ENCODE data around the gene FTH1. TPM values are rescaled to one million over a fixed set of nuclear protein-coding genes. Genes with fewer than 3 reads are reported as not detected.

FTH1 gene
- total and polyA plus RNA-seq, 2 of the 8 experiments (the other 6 are each of a cell fraction or from before 2014, with no cell fraction given), result 1,153 to 1,461 TPM

DNA sequence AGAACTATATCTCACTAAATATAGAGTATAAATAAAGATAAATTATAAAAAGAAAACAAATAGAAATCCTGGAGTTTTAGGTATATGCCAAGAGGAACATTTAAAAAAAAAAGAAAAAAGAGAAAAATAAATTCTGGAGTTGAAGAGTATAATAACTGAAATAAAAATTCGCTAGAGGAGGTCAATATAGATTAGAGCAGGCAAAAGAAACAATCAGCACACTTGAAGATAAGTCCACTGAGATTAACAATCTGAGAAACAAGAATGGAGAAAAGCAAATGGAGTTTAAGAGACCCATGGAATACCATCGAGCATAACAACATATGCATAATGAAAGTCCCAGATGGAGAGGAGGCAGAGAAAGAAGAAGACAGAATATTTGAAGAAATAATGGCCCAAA, 31.6 kb downstream of the FTH1 start:
- no peaks in the 10 kb centered on the region for H3K27me3 ChIP-seq (replicated peaks in 1 of 4; ENCODE audit: control insufficient read depth in 3 of 4, extremely low read depth in 1 of 4, insufficient read depth in 3 of 4, low read length in 3 of 4)
- H2AK5ac ChIP-seq (ENCODE audit: low read depth, low read length), result no peak overlapping the region
- no peaks in the 10 kb centered on the region for H4K20me1 ChIP-seq (replicated peaks in 1 of 2; ENCODE audit: control insufficient read depth in 1 of 2, insufficient read depth in 2 of 2, low read length in 2 of 2)
- H2AFZ ChIP-seq (ENCODE audit: low read length), result no peak overlapping the region
- H3K18ac ChIP-seq (ENCODE audit: extremely low read depth, low read length), result no peak overlapping the region
- H3K23ac ChIP-seq (ENCODE audit: insufficient read length), result no peak overlapping the region
- no peak overlapping the region for H3K27ac ChIP-seq (ENCODE audit: low read depth, low read length)
- FAIRE-seq, result no peak
- no peak overlapping the region for H3K14ac ChIP-seq (ENCODE audit: insufficient read length)
- H2BK20ac ChIP-seq (ENCODE audit: low read length), result no peak overlapping the region
- H3K4me2 ChIP-seq (ENCODE audit: insufficient read depth in 1 of 2, low read depth in 2 of 2, low read length in 2 of 2), result no peak overlapping the region
- H3K79me1 ChIP-seq (ENCODE audit: low read depth, low read length), result no peaks in the 10 kb centered on the region
- no peak overlapping the region for H4K8ac ChIP-seq (ENCODE audit: extremely low read depth, insufficient read depth, low read length)
- no peak overlapping the region for H2BK120ac ChIP-seq (replicated peaks; ENCODE audit: low read depth, low read length)
- 0 out of 4 replicates have a peak, but pooled peaks cover 3 to 5% of the 10 kb centered on the region in 2 experiments for H3K9me3 ChIP-seq (ENCODE audit: insufficient read depth in 2 of 2, low read depth in 1 of 2, low read length in 1 of 2)
- no peak overlapping the region for H2BK5ac ChIP-seq (ENCODE audit: low read depth, low read length)
- no peaks in the 10 kb centered on the region for H3K79me2 ChIP-seq (ENCODE audit: control insufficient read depth in 1 of 2, insufficient read depth in 2 of 2, low read length in 2 of 2)
- no peak overlapping the region for H3K9ac ChIP-seq (replicated peaks in 1 of 4; ENCODE audit: extremely low read depth in 1 of 4, low read depth in 3 of 4, low read length in 3 of 4)
- no peak overlapping the region for H4K5ac ChIP-seq (ENCODE audit: insufficient read length, low read depth, low read length)
- WGBS, 2 experiments (ENCODE audit: extremely low coverage in 1 of 2, insufficient coverage in 1 of 2, insufficient read length in 1 of 2, insufficient replicate concordance in 2 of 2, low coverage in 1 of 2, low lambda C conversion rate in 2 of 2, missing lambda C conversion rate in 1 of 2), result 84% methylated on average over 2 of the region's 2 CpGs; no CpG with 5 or more reads in 1 of the 2 experiments
- no peak overlapping the region for H3K56ac ChIP-seq (replicated peaks; ENCODE audit: insufficient read length, low read depth, low read length)
- no peaks in the 10 kb centered on the region for H3K23me2 ChIP-seq (ENCODE audit: low read depth, low read length)
- no peaks in the 10 kb centered on the region for H3K36me3 ChIP-seq (ENCODE audit: control insufficient read depth in 2 of 4, insufficient read depth in 4 of 4, low read length in 3 of 4)
- H3K4me1 ChIP-seq (replicated peaks in 1 of 4; ENCODE audit: control insufficient read depth in 3 of 4, insufficient read depth in 4 of 4, low read length in 3 of 4), result no peaks in the 10 kb centered on the region
- no peak overlapping the region for H3K4ac ChIP-seq (replicated peaks; ENCODE audit: insufficient read length, low read depth, low read length)
- ChIA-PET CTCF (ENCODE audit: partially characterized antibody) (interaction anchor here (1.3 to 6.0 kb wide), 4 partner anchors 10 to 37 kb away, joined by 3 to 70 read pairs (median 30); no protein-coding TSS in a partner anchor), POLR2A (ENCODE audit: partially characterized antibody) (no interaction called here)
- no peak overlapping the region for H2BK12ac ChIP-seq (ENCODE audit: low read depth, low read length)
- DNase-seq (ENCODE audit: low read depth in 1 of 2, low spot score in 2 of 2), result no peak
- H4K91ac ChIP-seq (replicated peaks; ENCODE audit: insufficient read length, low read length), result no peak overlapping the region
- H3K4me3 ChIP-seq (ENCODE audit: extremely low read depth in 1 of 4, insufficient read depth in 2 of 4, low read depth in 3 of 4, low read length in 4 of 4), result no peak overlapping the region
- H2BK15ac ChIP-seq (ENCODE audit: low read length), result no peak overlapping the region
- TF ChIP-seq POU5F1 (IDR thresholded peaks at IDR 0.05; ENCODE audit: low read depth, low read length) (no peak), EP300 (IDR thresholded peaks at IDR 0.05; ENCODE audit: borderline replicate concordance in 1 of 2, low read depth in 2 of 2, low read length in 2 of 2) (no peak), TAF1 (IDR thresholded peaks at IDR 0.05; ENCODE audit: low read depth, low read length) (no peak), RXRA (IDR thresholded peaks at IDR 0.05; ENCODE audit: insufficient read depth, low read depth, low read length) (no peak), KDM5A (IDR thresholded peaks at IDR 0.05; ENCODE audit: low read length) (no peak), RNF2 (IDR thresholded peaks at IDR 0.05; ENCODE audit: borderline replicate concordance, low read depth, low read length, missing control alignments, poor library complexity, severe bottlenecking) (no peak), CBX5 (IDR thresholded peaks at IDR 0.05; ENCODE audit: low read depth, low read length) (no peak), EGR1 (IDR thresholded peaks at IDR 0.05; ENCODE audit: borderline replicate concordance, low read depth, low read length) (no peak), BRCA1 (IDR thresholded peaks at IDR 0.05; ENCODE audit: low read depth, low read length) (no peak), SP1 (IDR thresholded peaks at IDR 0.05; ENCODE audit: low read depth, low read length) (no peak), KDM4A (IDR thresholded peaks at IDR 0.05; ENCODE audit: low read depth, low read length, severe bottlenecking) (no peak), GABPA (IDR thresholded peaks at IDR 0.05; ENCODE audit: borderline replicate concordance, insufficient read depth, low read length) (no peak)
- TF ChIP-seq, protein P1, sequence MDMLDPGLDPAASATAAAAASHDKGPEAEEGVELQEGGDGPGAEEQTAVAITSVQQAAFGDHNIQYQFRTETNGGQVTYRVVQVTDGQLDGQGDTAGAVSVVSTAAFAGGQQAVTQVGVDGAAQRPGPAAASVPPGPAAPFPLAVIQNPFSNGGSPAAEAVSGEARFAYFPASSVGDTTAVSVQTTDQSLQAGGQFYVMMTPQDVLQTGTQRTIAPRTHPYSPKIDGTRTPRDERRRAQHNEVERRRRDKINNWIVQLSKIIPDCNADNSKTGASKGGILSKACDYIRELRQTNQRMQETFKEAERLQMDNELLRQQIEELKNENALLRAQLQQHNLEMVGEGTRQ (IDR thresholded peaks at IDR 0.05; ENCODE audit: low read length), result no peak

Measured in H1 (cell line).